Measurements from ENCODE around the gene COBLL1. TPM values are rescaled to one million over a fixed set of nuclear protein-coding genes. Genes with fewer than 3 reads are reported as not detected.

Gene COBLL1
- total and polyA plus RNA-seq, 2 donors (not counting 1 experiment from before 2014, with no cell fraction given) = 10.1 to 11.9 TPM

DNA sequence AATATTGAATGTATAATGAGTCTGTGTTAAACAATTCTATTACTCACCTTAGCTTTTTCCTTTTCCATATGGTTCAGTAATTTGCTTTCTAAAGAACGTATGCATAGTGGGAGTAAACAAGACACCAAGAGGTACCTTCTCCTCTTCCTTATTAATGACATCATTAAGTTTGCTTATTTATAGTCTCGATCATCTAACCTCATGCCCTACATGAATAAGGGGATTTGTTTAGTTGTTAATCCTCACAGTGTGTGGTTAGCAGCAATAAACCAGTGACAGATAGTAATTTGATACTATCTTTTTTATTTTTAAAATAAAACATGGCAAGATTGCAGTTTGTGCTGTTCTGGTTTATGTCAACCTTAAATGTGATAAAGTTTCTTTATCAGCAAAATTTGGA, 69.7 kb downstream of the COBLL1 start:
- Histone ChIP-seq H3K27me3 (ENCODE audit: control insufficient read depth, insufficient read depth, low read length) (no peaks in the 10 kb centered on the region), H3K4me3 (replicated peaks in 1 of 4; ENCODE audit: control extremely low read depth in 1 of 4, insufficient read depth in 1 of 4, low read depth in 3 of 4, low read length in 4 of 4) (no peak overlapping the region), H3K36me3 (ENCODE audit: control insufficient read depth, insufficient read depth, low read length) (no peaks in the 10 kb centered on the region), H3K4me1 (ENCODE audit: control insufficient read depth, extremely low read depth, insufficient read depth, low read length) (no peaks in the 10 kb centered on the region), H3K79me2 (ENCODE audit: control insufficient read depth, insufficient read depth, low read length) (no peaks in the 10 kb centered on the region), H3K4me2 (ENCODE audit: extremely low read depth, insufficient read depth, low read length) (no peak overlapping the region), H3K9ac (ENCODE audit: insufficient read depth, low read length) (no peak overlapping the region), H3K27ac (ENCODE audit: insufficient read depth, low read length) (no peak overlapping the region), H3K9me3 (ENCODE audit: control insufficient read depth, insufficient read depth, low read depth, low read length) (no peaks in the 10 kb centered on the region), H4K20me1 (ENCODE audit: control insufficient read depth, extremely low read depth, insufficient read depth, low read length) (no peaks in the 10 kb centered on the region), H2AFZ (ENCODE audit: low read length) (no peak overlapping the region)
- no peak for TF ChIP-seq EZH2 (IDR thresholded peaks at IDR 0.05; ENCODE audit: low read length, missing control alignments)
- TF ChIP-seq, protein P1, sequence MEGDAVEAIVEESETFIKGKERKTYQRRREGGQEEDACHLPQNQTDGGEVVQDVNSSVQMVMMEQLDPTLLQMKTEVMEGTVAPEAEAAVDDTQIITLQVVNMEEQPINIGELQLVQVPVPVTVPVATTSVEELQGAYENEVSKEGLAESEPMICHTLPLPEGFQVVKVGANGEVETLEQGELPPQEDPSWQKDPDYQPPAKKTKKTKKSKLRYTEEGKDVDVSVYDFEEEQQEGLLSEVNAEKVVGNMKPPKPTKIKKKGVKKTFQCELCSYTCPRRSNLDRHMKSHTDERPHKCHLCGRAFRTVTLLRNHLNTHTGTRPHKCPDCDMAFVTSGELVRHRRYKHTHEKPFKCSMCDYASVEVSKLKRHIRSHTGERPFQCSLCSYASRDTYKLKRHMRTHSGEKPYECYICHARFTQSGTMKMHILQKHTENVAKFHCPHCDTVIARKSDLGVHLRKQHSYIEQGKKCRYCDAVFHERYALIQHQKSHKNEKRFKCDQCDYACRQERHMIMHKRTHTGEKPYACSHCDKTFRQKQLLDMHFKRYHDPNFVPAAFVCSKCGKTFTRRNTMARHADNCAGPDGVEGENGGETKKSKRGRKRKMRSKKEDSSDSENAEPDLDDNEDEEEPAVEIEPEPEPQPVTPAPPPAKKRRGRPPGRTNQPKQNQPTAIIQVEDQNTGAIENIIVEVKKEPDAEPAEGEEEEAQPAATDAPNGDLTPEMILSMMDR (conservative IDR thresholded peaks at IDR 0.05 in 1 of 2, IDR thresholded peaks at IDR 0.05 in 1 of 2; ENCODE audit: low read depth in 1 of 2, low read length in 2 of 2) = no peak
- no peak for DNase-seq (ENCODE audit: low read depth in 2 of 2)

- H3K4me1 ChIP-seq (ENCODE audit: control insufficient read depth, extremely low read depth, insufficient read depth, low read length) = no peaks in the 10 kb centered on the region
- no peaks in the 10 kb centered on the region for H3K9me3 ChIP-seq (ENCODE audit: control insufficient read depth, insufficient read depth, low read depth, low read length)
- no peak for DNase-seq (ENCODE audit: low read depth in 2 of 2)
- H3K4me3 ChIP-seq (replicated peaks in 1 of 4; ENCODE audit: control extremely low read depth in 1 of 4, insufficient read depth in 1 of 4, low read depth in 3 of 4, low read length in 4 of 4) = no peak overlapping the region
- H3K79me2 ChIP-seq (ENCODE audit: control insufficient read depth, insufficient read depth, low read length) = no peaks in the 10 kb centered on the region
- no peaks in the 10 kb centered on the region for H3K27me3 ChIP-seq (ENCODE audit: control insufficient read depth, insufficient read depth, low read length)
- no peak overlapping the region for H3K4me2 ChIP-seq (ENCODE audit: extremely low read depth, insufficient read depth, low read length)
- no peak overlapping the region for H3K9ac ChIP-seq (ENCODE audit: insufficient read depth, low read length)
- H3K27ac ChIP-seq (ENCODE audit: insufficient read depth, low read length) = no peak overlapping the region
- no peak overlapping the region for H2AFZ ChIP-seq (ENCODE audit: low read length)
- H4K20me1 ChIP-seq (ENCODE audit: control insufficient read depth, extremely low read depth, insufficient read depth, low read length) = no peaks in the 10 kb centered on the region
- no peaks in the 10 kb centered on the region for H3K36me3 ChIP-seq (ENCODE audit: control insufficient read depth, insufficient read depth, low read length)
- TF ChIP-seq, protein P1 (conservative IDR thresholded peaks at IDR 0.05 in 1 of 2, IDR thresholded peaks at IDR 0.05 in 1 of 2; ENCODE audit: low read depth in 1 of 2, low read length in 2 of 2) = no peak
- no peak for TF ChIP-seq EZH2 (IDR thresholded peaks at IDR 0.05; ENCODE audit: low read length, missing control alignments)
These were observed 71.2 kb downstream of the COBLL1 start for GRCh38 chr2:164770421-164770916.

- Histone ChIP-seq H3K4me1 (ENCODE audit: control insufficient read depth, extremely low read depth, insufficient read depth, low read length) (no peaks in the 10 kb centered on the region), H3K4me3 (replicated peaks in 1 of 4; ENCODE audit: control extremely low read depth in 1 of 4, insufficient read depth in 1 of 4, low read depth in 3 of 4, low read length in 4 of 4) (no peak overlapping the region), H3K9ac (ENCODE audit: insufficient read depth, low read length) (no peak overlapping the region), H3K27me3 (ENCODE audit: control insufficient read depth, insufficient read depth, low read length) (no peaks in the 10 kb centered on the region), H3K9me3 (ENCODE audit: control insufficient read depth, insufficient read depth, low read depth, low read length) (no peaks in the 10 kb centered on the region), H3K79me2 (ENCODE audit: control insufficient read depth, insufficient read depth, low read length) (no peaks in the 10 kb centered on the region), H2AFZ (ENCODE audit: low read length) (no peak overlapping the region), H3K4me2 (ENCODE audit: extremely low read depth, insufficient read depth, low read length) (no peak overlapping the region), H3K36me3 (ENCODE audit: control insufficient read depth, insufficient read depth, low read length) (no peaks in the 10 kb centered on the region), H4K20me1 (ENCODE audit: control insufficient read depth, extremely low read depth, insufficient read depth, low read length) (no peaks in the 10 kb centered on the region), H3K27ac (ENCODE audit: insufficient read depth, low read length) (no peak overlapping the region)
- no peak for TF ChIP-seq EZH2 (IDR thresholded peaks at IDR 0.05; ENCODE audit: low read length, missing control alignments)
- TF ChIP-seq, protein P1 (conservative IDR thresholded peaks at IDR 0.05 in 1 of 2, IDR thresholded peaks at IDR 0.05 in 1 of 2; ENCODE audit: low read depth in 1 of 2, low read length in 2 of 2) = no peak
- no peak for DNase-seq (ENCODE audit: low read depth in 2 of 2)
These were observed 74.7 kb downstream of the COBLL1 start for GRCh38 chr2:164766954-164767320.

Data from fibroblast of lung (primary cell).